HG03095 (cell line): Measurements from ENCODE around the gene ITPK1.
"Not testable (repeated sequence)": the region's sequence is repeated elsewhere in the genome, so short reads cannot be mapped to it uniquely, and the experiment has no call there.

ENCODE experiments used
- ATAC-seq: cut with Tn5 transposase; IDR thresholded peaks from one replicate; pipeline ENCODE4 v1.9.1; 2021; ENCODE audit warnings: moderate library complexity; ENCODE audit not compliant: unreplicated experiment

Gene ITPK1

DNA sequence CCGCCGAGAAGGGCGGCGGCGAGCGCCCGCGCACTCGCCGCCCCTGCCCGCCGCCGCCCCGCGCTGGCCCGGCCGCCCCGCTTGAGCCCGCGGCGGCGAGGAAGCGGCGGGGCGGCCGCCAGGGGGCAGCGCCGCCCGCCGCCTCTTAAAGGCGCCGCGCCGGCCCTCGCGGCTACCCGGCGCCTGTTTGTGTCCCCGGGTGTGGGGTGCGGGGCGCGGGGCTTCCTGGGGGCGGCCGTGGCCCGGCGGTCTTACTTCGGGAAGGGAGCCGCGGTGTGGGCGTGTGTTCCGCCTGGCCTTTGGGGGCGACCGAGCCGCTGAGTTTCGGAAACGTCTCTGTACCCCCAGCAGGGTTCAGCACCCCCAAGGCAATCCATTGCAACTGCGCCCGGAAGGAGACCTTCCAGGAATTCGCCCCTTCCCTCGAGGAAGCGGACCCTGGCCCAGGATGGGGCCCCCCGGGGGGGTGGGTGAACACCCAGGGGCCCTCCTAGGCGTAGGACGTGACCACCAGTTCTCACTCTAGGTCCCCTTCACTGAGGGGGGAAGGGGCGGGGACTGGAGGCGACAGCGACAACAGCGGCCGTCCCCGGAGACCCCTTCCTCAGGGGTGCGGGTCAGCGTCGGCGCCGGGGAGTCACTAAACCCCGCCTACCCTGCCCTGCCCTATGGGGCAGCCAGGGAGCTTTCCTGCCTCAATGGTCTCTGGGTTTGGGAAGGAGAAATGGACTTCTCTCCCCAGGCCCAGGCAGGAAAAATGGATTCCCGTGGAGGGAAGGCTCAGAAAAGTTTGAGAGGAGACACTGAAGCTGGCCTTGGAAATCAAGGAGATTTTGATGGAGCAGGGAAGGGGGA is at the start of gene ITPK1:
TSS of gene ITPK1 (minus strand) at position 105 of the 855 bp plus-strand sequence. CDS start 762 bp downstream, outside the sequence.
- peak; percentile 48 for ATAC-seq

DNA sequence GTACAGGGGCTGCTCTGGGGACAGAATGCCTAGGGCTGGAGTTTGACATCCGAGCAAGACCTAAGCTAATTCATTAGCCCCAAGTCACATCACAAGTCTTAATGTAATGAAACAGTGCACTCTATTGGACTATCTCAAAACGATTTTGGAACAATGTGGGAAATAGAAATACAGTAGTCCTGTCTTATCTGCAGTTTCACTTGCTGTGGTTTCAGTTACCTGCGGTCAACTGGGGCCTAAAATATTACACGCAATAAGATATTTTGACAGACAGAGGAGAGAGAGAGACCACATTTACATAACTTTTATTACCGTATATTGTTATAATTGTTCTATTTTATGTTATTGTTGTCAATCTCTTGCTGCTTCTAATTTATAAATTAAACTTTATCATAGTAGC is 47.8 kb upstream of the ITPK1 start:
- no peak for ATAC-seq

GRCh38 chr14:93161411-93161940 is 45.8 kb upstream of the ITPK1 start:
- ATAC-seq = no peak

DNA sequence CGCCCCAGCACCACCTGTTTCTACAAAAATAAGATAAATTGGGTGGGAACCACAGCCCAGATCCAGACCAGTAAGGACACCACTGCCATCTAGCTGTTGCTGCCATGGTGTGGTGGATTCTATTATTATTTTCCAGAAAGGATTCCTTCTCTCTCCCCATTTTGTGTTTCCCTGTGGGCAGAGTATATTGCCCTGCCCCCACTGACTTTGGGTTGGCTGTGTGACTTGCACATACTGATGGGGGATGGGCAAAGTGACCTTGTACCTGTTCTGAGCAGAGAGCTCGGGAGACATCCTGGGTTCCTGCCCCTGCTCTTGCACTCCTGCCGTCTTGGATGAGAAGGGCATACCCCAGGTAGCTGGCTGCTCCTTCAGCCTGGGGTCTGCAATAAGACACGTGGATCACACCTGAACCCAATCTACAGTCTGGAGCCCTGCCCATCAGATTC is 44.7 kb upstream of the ITPK1 start:
- no peak for ATAC-seq

GRCh38 chr14:93159625-93160352 is 44.1 kb upstream of the ITPK1 start:
- ATAC-seq = not testable (repeated sequence)

DNA sequence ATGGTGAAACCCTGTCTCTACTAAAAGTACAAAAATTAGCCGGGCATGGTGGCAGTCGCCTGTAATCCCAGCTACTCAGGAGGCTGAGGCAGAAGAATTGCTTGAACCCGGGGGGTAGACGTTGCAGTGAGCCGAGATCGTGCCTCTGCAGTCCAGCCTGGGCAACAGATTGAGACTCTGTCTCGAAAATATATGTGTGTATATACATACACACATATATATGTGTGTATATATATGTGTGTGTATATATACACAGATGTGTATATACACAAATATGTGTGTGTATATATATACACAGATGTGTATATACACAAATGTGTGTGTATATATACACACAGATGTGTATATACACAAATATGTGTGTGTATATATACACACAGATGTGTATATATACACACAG is 42.6 kb upstream of the ITPK1 start:
- not testable (repeated sequence) for ATAC-seq

- ATAC-seq = no peak
Measured at GRCh38 chr14:93156693-93157369, 41.1 kb upstream of the ITPK1 start.

GRCh38 chr14:93155667-93156066 is 39.9 kb upstream of the ITPK1 start:
- ATAC-seq = no peak

DNA sequence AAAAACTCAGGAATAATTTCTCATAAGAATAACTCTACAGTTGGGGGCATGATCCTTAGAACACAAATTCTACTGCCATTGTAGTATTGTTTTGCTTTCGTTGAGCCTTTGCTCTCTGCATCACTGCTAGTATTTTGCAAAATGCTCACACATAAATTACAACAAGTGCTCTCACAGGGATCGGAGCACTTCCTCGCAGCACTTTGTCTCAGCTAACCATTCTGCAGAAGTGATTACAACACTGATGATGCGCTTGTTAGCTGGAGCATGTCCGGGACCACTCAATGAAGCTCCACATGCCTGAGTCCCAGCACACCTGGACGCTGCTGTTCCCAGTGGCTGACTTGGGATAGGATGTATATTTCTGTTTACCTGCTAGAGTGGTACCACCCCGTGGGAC is 37.4 kb upstream of the ITPK1 start:
- ATAC-seq = no peak

- no peak for ATAC-seq
Measured at GRCh38 chr14:93150227-93151208, 34.8 kb upstream of the ITPK1 start.

DNA sequence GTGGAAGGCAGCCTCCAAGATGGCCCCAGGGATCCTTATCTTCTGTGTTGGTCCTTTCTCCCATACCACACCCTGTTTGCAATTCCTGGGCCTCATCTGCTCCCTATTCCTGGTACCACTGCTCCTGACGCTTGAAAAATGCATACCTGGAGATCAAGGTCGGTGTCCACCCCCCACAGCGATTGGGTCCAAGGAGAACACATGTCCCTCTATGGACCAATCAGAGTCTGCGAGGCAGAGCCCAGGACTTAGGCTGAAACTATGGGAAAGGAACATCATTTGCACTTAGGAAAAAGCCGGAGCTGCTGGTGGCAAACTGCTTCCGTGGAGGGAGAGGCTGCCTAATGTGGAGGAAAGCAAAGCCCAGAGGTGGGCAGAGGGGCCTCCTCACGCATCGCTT is 33.3 kb upstream of the ITPK1 start:
- no peak for ATAC-seq

DNA sequence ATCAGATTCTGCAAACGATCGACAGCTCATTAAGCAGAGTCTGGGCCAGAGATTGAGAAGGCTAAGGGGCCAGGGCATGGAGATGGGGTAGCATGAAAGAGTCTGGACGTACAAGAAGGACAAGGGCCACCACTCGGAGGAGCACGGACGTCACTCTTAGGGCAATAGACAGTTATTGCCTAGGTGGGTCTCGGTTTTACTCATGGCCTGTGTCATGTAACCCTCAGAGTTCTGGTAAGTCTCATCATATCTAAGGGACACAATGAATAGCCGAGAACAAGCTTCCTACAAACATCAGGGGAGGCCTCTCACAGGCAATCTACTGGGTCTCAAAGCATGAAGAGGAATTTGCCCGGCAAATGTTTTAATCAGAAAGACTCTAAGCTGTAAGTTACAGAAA is 30.4 kb upstream of the ITPK1 start:
- ATAC-seq = no peak

DNA sequence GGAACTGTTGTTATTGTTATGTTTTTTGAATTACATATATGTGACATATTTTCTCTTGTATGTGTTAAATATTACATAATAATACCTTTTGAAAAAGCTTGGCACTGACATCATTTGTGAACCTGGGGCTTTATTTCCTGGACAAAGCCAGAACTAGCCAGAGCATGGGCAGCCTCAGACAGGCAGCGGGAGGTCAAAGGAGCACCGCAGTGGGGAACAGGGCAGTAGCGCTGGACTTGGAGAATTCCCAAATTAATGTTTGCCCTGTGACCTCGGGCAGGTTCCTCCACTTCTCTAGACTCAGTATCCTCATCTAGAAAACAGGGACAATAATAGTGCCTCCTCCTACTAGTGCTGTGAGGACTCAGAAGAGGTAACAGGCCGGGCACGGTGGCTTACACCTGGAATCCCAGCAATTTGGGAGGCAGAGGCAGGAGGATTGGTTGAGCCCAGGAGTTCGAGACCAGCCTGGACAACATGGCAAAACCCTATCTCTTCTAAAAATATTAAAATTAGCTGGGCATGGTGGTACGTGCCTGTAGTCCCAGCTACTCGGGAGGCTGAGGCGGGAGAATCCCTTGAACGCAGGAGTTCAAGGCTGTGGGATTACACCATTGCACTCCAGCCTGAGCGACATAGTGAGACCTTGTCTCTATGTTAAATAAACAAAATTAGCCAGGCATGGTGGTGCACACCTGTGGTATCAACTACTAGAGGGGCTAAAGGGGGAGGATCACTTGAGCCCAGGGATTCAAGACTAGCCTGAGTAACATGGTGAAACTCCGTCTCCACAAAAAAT is 27.3 kb upstream of the ITPK1 start:
- no peak for ATAC-seq

DNA sequence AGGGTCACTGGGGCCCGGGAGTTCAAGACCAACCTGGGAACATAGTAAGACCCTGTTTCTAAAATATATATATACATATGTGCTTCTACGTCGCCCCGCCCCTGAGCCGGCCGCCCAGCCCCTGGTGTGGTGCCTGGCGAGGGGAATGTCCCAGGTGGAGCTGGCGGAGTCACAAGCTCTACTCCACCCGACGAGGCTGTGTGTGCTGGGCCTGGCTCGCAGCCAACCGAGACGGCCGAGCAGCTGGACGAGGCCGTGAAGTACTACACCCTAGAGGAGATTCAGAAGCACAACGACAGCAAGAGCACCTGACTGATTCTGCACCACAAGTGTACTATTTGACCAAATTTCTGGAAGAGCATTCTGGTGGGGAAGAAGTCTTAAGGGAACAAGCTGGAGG is 22.1 kb upstream of the ITPK1 start:
- ATAC-seq = no peak

- not testable (repeated sequence) for ATAC-seq
Measured at GRCh38 chr14:93136508-93136907, 20.8 kb upstream of the ITPK1 start.

- ATAC-seq = no peak
Measured at GRCh38 chr14:93136009-93136408, 20.3 kb upstream of the ITPK1 start.

DNA sequence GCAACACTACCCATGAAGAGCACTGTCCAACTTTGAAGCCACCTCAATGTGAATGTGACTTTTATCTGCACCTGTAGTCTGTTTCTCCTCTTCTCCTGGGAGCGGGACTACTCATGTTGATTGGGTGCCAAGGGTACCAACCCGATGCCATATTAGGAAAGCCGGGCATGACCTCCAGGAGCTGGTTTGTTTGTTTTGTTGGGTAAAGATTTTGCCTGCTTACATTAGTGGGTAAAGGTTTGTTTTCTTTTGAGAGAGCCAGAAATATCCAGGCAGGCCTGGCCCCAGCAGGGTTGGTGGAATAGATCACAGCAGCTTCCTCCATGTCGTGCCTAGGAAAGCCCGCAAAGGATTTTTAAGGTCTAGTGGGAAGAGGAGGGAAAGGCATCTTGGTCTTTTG is 19.7 kb upstream of the ITPK1 start:
- ATAC-seq = no peak

- no peak for ATAC-seq
Measured at GRCh38 chr14:93133464-93133863, 17.7 kb upstream of the ITPK1 start.

DNA sequence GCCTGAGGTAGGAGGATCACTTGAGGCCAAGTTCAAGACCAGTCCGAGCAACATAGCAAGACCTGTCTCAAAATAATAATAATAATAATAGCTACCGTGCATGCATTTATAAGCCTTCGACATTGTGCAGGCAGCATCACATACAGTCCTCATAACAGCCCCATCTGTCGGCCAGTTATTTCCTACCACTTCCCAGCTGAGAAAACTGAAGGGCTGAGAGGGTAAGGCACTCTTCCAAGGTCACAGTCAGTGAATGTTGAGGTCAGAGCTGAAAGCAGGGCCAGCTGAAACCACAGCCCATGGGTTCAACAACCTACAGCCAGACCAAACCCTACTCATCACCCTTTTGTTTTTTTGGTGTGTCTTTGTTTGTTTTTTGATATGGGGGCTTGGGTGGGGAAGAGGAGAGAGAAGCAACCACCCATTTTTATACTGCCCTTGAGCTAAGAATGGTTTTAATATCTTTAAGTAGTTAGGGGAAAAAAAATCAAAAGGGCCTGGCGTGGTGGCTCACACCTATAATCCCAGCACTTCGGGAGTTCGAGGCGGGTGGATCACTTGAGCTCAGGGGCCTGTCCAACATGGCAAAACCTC is 16.8 kb upstream of the ITPK1 start:
- ATAC-seq = no peak
